ENCODE results near the gene VIL1. TPM values are rescaled to one million over a fixed set of nuclear protein-coding genes. Genes with fewer than 3 reads are reported as not detected.

VIL1 gene
- total and polyA plus RNA-seq, 2 of the 4 experiments (the other 2 are of a cell fraction) = not detected

DNA sequence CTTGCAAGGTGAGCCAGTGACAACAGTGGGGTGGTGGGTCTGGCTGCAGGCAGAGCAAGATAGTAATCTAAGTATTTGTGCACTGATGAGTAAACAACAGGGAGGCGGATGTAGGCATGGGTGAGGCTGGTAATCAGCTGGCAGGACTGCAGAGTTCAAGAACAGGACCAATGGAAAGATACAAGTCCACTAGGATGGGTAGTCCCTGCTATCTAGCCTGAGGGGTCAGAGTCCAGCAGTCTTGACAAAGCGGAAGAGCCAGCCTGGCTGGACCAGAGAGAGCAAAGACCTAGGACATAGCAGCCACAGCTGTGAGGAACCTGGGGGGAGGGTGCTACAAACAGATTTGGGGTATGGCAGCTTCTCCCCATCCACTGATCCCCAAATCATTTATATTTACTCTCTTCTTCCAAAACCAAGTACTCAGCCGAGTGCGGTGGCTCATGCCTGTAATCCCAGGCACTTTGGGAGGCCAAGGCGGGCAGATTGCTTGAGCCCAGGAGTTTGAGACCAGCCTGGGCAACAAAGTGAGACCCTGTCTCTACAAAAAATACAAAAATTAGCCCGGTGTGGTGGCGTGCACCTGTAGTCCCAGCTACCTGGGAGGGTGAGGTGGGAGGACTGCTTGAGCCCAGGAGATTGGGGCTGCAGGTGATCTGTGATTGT is 25.9 kb downstream of the VIL1 start:
- Histone ChIP-seq H3K9me3 (ENCODE audit: control insufficient read depth, insufficient read depth, low read length) (no peaks in the 10 kb centered on the region), H2BK120ac (ENCODE audit: low read depth, low read length) (no peak overlapping the region), H3K4ac (ENCODE audit: low read depth, low read length) (no peak overlapping the region), H3K9ac (ENCODE audit: low read depth, low read length) (no peak overlapping the region), H3K14ac (replicated peaks; ENCODE audit: low read depth, low read length) (no peak overlapping the region), H3K36me3 (ENCODE audit: control insufficient read depth, insufficient read depth, low read length) (0 out of 2 replicates have a peak, but pooled peaks cover 2% of the 10 kb centered on the region), H4K5ac (ENCODE audit: low read depth, low read length) (no peak overlapping the region), H3K79me1 (ENCODE audit: low read depth in 1 of 2, low read length in 2 of 2) (no peaks in the 10 kb centered on the region), H2AFZ (replicated peaks; ENCODE audit: low read length, poor library complexity) (no peak overlapping the region), H2AK5ac (ENCODE audit: low read depth, low read length) (no peak overlapping the region), H3K4me3 (ENCODE audit: insufficient read depth, low read depth, low read length) (no peak overlapping the region), H3K18ac (ENCODE audit: low read depth, low read length) (no peak overlapping the region), H3K27ac (ENCODE audit: insufficient read depth, low read length) (no peak overlapping the region), H3K23ac (ENCODE audit: low read depth, low read length) (no peak overlapping the region), H3K4me2 (ENCODE audit: low read depth, low read length) (no peak overlapping the region), H3K9me1 (ENCODE audit: insufficient read depth, low read length) (peaks cover 5% of the 10 kb centered on the region; the same call in 1 of the 2 replicates), H3K56ac (ENCODE audit: extremely low read depth, insufficient read depth, low read length) (no peak overlapping the region), H3K27me3 (ENCODE audit: control insufficient read depth, insufficient read depth, low read length) (no peaks in the 10 kb centered on the region), H4K8ac (ENCODE audit: low read depth in 2 of 2, low read length in 2 of 2) (no peak overlapping the region), H4K91ac (ENCODE audit: insufficient read depth, low read depth, low read length) (no peak overlapping the region), H3K4me1 (ENCODE audit: control insufficient read depth, insufficient read depth, low read length) (peaks cover 3% of the 10 kb centered on the region; the same call in 1 of the 2 replicates), H2BK20ac (ENCODE audit: low read depth, low read length) (no peak overlapping the region), H4K20me1 (ENCODE audit: insufficient read depth, low read length) (peaks cover 3% of the 10 kb centered on the region; the same call in 1 of the 2 replicates), H2BK5ac (ENCODE audit: low read depth, low read length, poor library complexity, severe bottlenecking) (no peak overlapping the region), H2AK9ac (replicated peaks; ENCODE audit: low read depth, low read length, poor library complexity) (no peak overlapping the region), H2BK15ac (ENCODE audit: low read depth, low read length) (no peak overlapping the region)
- 84% methylated on average over 2 of the region's 7 CpGs; no CpG with 5 or more reads in 1 of the 2 experiments for WGBS, 2 experiments (ENCODE audit: extremely low coverage in 2 of 2, insufficient read length in 1 of 2)
- ChIA-PET POLR2A (ENCODE audit: unreplicated experiment) (no interaction called here), CTCF (no interaction called here)
- BruUV-seq (replicated peaks) = no TSS peak
- no peak for DNase-seq
- intact Hi-C loops (cut with micrococcal nuclease) = no loop called here
- dilution Hi-C loops (cut with HindIII; ENCODE audit: low sequenced_read_pairs, unreplicated experiment) = no loop called here
- in situ Hi-C loops (cut with MboI; ENCODE audit: low sequenced_read_pairs) = no loop called here
- TF ChIP-seq MAZ (IDR thresholded peaks at IDR 0.05; ENCODE audit: borderline replicate concordance, low read depth, low read length) (no peak), CEBPB (IDR thresholded peaks at IDR 0.05; ENCODE audit: low read depth, low read length) (no peak), RFX5 (IDR thresholded peaks at IDR 0.05; ENCODE audit: low read depth, low read length) (no peak), MXI1 (IDR thresholded peaks at IDR 0.05; ENCODE audit: borderline replicate concordance, low read depth, low read length) (no peak), RCOR1 (IDR thresholded peaks at IDR 0.05; ENCODE audit: insufficient replicate concordance, low read length) (no peak), FOS (IDR thresholded peaks at IDR 0.05; ENCODE audit: low read depth, low read length) (no peak), POLR2A (IDR thresholded peaks at IDR 0.05; ENCODE audit: low read depth, low read length) (no peak), CHD1 (IDR thresholded peaks at IDR 0.05; ENCODE audit: low read depth, low read length) (no peak), NFE2L2 (IDR thresholded peaks at IDR 0.05; ENCODE audit: low read depth, low read length) (no peak), SMC3 (IDR thresholded peaks at IDR 0.05; ENCODE audit: low read depth, low read length) (no peak), MAFK (IDR thresholded peaks at IDR 0.05; ENCODE audit: low read depth, low read length) (no peak), BHLHE40 (IDR thresholded peaks at IDR 0.05; ENCODE audit: low read depth, low read length) (no peak)
- TF ChIP-seq, protein P1, sequence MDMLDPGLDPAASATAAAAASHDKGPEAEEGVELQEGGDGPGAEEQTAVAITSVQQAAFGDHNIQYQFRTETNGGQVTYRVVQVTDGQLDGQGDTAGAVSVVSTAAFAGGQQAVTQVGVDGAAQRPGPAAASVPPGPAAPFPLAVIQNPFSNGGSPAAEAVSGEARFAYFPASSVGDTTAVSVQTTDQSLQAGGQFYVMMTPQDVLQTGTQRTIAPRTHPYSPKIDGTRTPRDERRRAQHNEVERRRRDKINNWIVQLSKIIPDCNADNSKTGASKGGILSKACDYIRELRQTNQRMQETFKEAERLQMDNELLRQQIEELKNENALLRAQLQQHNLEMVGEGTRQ (IDR thresholded peaks at IDR 0.05; ENCODE audit: low read depth, low read length) = no peak
- TF ChIP-seq, protein P2, sequence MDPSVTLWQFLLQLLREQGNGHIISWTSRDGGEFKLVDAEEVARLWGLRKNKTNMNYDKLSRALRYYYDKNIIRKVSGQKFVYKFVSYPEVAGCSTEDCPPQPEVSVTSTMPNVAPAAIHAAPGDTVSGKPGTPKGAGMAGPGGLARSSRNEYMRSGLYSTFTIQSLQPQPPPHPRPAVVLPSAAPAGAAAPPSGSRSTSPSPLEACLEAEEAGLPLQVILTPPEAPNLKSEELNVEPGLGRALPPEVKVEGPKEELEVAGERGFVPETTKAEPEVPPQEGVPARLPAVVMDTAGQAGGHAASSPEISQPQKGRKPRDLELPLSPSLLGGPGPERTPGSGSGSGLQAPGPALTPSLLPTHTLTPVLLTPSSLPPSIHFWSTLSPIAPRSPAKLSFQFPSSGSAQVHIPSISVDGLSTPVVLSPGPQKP (IDR thresholded peaks at IDR 0.05; ENCODE audit: borderline replicate concordance, low read depth, low read length) = no peak
- TF ChIP-seq, protein P3, sequence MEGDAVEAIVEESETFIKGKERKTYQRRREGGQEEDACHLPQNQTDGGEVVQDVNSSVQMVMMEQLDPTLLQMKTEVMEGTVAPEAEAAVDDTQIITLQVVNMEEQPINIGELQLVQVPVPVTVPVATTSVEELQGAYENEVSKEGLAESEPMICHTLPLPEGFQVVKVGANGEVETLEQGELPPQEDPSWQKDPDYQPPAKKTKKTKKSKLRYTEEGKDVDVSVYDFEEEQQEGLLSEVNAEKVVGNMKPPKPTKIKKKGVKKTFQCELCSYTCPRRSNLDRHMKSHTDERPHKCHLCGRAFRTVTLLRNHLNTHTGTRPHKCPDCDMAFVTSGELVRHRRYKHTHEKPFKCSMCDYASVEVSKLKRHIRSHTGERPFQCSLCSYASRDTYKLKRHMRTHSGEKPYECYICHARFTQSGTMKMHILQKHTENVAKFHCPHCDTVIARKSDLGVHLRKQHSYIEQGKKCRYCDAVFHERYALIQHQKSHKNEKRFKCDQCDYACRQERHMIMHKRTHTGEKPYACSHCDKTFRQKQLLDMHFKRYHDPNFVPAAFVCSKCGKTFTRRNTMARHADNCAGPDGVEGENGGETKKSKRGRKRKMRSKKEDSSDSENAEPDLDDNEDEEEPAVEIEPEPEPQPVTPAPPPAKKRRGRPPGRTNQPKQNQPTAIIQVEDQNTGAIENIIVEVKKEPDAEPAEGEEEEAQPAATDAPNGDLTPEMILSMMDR (conservative IDR thresholded peaks at IDR 0.05; ENCODE audit: low read depth, low read length) = no peak
- no peak for ATAC-seq (ENCODE audit: low read depth)
